Caco-2 (cell line): ENCODE measurements around the gene CARD11. TPM values are rescaled to one million over a fixed set of nuclear protein-coding genes. Genes with fewer than 3 reads are reported as not detected.

Source experiments
- BruUV-seq: library from RNA; stranded (reverse); fragments of 400-500 nt; replicated peaks from 2 replicates; lab custom pipeline; 2021; lab: Mats Ljungman, UMichigan
- CTCF ChIA-PET: fragments of 300-600 bp; sonication (Branson Sonifier 250); formaldehyde crosslinking; loops from one replicate; lab custom pipeline; 2022; ENCODE audit warnings: antibody characterized with exemption; lab: Charles Lee
- POLR2A ChIA-PET: fragments of 300-600 bp; sonication (Branson Sonifier 250); formaldehyde crosslinking; loops from one replicate; lab custom pipeline; 2022; ENCODE audit warnings: antibody characterized with exemption; lab: Charles Lee
- DNase-seq, 2 experiments: peaks; one replicate each; pipeline versions ENCODE4 v3.0.0 to v3.0.0-alpha.2; 2020 to 2022
- H3K27me3 ChIP-seq: replicated peaks from 2 replicates; pipeline ENCODE4 v1.6.0; 2011; ENCODE audit warnings: low read length; ENCODE audit not compliant: control insufficient read depth, insufficient read depth
- H3K36me3 ChIP-seq: 2 replicates; pipeline ENCODE4 v1.5.1; 2011; ENCODE audit warnings: low read length; ENCODE audit not compliant: control insufficient read depth, insufficient read depth
- H3K4me1 ChIP-seq: fragments of 250-450 bp; sonication (Bioruptor Pico); 2 replicates; pipeline ENCODE4 v1.5.1; 2020; ENCODE audit warnings: mild to moderate bottlenecking
- H3K4me3 ChIP-seq: 2 replicates; pipeline ENCODE4 v1.5.1; 2011; ENCODE audit warnings: low read depth, mild to moderate bottlenecking, control low read depth, low read length
- H3K9me3 ChIP-seq: fragments of 250-450 bp; sonication (Bioruptor Pico); 2 replicates; pipeline ENCODE4 v1.5.1; 2020; ENCODE audit warnings: mild to moderate bottlenecking, moderate library complexity
- H3K27ac Mint-ChIP-seq: one replicate; pipeline ENCODE4 v1.8.0; 2022; ENCODE audit warnings: mixed read lengths; ENCODE audit not compliant: unreplicated experiment
- H3K27me3 Mint-ChIP-seq: one replicate; pipeline ENCODE4 v1.8.0; 2022; ENCODE audit warnings: mixed read lengths; ENCODE audit not compliant: insufficient read depth, unreplicated experiment
- H3K36me3 Mint-ChIP-seq: one replicate; pipeline ENCODE4 v1.8.0; 2022; ENCODE audit warnings: mild to moderate bottlenecking, mixed read lengths; ENCODE audit not compliant: insufficient read depth, unreplicated experiment
- H3K4me1 Mint-ChIP-seq: one replicate; pipeline ENCODE4 v1.8.0; 2022; ENCODE audit warnings: low read depth, mixed read lengths; ENCODE audit not compliant: unreplicated experiment
- H3K4me3 Mint-ChIP-seq: one replicate; pipeline ENCODE4 v1.8.0; 2022; ENCODE audit warnings: mild to moderate bottlenecking, moderate library complexity, mixed read lengths; ENCODE audit not compliant: unreplicated experiment
- H3K9me3 Mint-ChIP-seq: one replicate; pipeline ENCODE4 v1.8.0; 2022; ENCODE audit warnings: mixed read lengths; ENCODE audit not compliant: unreplicated experiment
- intact Hi-C: fragments of 100-400 bp; cut with micrococcal nuclease; formaldehyde crosslinking; loops from one replicate; pipeline ENCODE4 v1.10.0; 2022; ENCODE audit not compliant: unreplicated experiment
- total RNA-seq: library from RNA; stranded (reverse); gene quantifications from 2 replicates; pipeline ENCODE4 v1.2.3, GENCODE V29; 2022
- TF ChIP-seq, protein P1 (sequence below), 2 experiments: fragments of 200-600 bp in 1 of 2; IDR thresholded peaks; 1 replicate in 1 of 2; 2 replicates in 1 of 2; pipeline versions ENCODE4 v1.5.1 to v1.8.0; 2011 to 2022; ENCODE audit warnings: antibody characterized with exemption in 1 of 2, control low read depth in 1 of 2, inconsistent platforms in 1 of 2, low read depth in 1 of 2, low read length in 1 of 2, mild to moderate bottlenecking in 1 of 2, moderate library complexity in 1 of 2; ENCODE audit not compliant: insufficient read depth in 1 of 2, severe bottlenecking in 1 of 2, unreplicated experiment in 1 of 2

The CARD11 gene
- total RNA-seq, 1 experiment from 2014 or later = 5.4 TPM

DNA sequence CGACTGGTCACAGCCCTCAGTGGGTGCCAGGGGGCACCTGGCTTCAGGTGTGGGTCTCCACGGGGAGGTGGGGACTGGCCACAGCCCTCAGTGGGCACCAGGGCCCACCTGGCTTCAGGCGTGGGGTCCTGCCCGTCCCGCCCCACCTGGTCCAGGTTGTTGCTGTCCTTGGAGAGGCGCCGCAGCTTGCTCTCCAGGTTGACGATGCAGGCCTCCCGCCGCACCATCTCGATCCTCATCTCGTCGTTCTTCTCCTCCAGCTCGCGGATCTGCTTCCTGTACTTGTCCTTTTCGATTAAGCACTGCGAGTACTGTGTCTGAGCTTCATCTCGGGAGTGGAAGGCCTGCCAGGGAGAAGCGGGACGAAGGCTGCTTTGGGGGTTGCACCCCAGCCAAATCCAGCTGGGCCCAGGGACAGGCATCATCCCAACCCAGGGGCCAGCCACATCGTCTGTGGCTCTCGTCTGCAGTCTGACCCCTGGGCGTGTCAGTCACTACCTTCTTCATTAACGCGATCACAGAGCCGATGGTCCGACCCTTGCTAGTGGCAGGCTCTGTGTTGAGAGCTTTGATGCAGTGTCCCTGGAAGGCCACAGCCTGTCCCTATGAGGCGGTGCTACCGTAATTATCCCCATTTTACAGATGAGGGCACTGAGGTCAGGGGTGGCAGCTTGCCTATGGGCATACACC is 106.6 kb downstream of the CARD11 start:
- Mint-ChIP-seq H3K4me1 (no peaks in the 10 kb centered on the region), H3K27ac (no peak overlapping the region), H3K27me3 (peaks cover 22% of the 10 kb centered on the region), H3K36me3 (no peaks in the 10 kb centered on the region), H3K4me3 (no peak overlapping the region), H3K9me3 (no peaks in the 10 kb centered on the region)
- TF ChIP-seq, protein P1, sequence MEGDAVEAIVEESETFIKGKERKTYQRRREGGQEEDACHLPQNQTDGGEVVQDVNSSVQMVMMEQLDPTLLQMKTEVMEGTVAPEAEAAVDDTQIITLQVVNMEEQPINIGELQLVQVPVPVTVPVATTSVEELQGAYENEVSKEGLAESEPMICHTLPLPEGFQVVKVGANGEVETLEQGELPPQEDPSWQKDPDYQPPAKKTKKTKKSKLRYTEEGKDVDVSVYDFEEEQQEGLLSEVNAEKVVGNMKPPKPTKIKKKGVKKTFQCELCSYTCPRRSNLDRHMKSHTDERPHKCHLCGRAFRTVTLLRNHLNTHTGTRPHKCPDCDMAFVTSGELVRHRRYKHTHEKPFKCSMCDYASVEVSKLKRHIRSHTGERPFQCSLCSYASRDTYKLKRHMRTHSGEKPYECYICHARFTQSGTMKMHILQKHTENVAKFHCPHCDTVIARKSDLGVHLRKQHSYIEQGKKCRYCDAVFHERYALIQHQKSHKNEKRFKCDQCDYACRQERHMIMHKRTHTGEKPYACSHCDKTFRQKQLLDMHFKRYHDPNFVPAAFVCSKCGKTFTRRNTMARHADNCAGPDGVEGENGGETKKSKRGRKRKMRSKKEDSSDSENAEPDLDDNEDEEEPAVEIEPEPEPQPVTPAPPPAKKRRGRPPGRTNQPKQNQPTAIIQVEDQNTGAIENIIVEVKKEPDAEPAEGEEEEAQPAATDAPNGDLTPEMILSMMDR (IDR thresholded peaks at IDR 0.05; ENCODE audit: insufficient read depth in 1 of 2, low read depth in 1 of 2, low read length in 1 of 2, severe bottlenecking in 1 of 2, unreplicated experiment in 1 of 2) = no peak
- Histone ChIP-seq H3K36me3 (no peaks in the 10 kb centered on the region), H3K4me3 (no peak overlapping the region), H3K4me1 (no peaks in the 10 kb centered on the region), H3K9me3 (no peaks in the 10 kb centered on the region), H3K27me3 (peaks cover 2% of the 10 kb centered on the region)
- CTCF ChIA-PET = no interaction called here
- DNase-seq = no peak
- no TSS peak for BruUV-seq
- intact Hi-C loops = no loop called here
- POLR2A ChIA-PET = no interaction called here

DNA sequence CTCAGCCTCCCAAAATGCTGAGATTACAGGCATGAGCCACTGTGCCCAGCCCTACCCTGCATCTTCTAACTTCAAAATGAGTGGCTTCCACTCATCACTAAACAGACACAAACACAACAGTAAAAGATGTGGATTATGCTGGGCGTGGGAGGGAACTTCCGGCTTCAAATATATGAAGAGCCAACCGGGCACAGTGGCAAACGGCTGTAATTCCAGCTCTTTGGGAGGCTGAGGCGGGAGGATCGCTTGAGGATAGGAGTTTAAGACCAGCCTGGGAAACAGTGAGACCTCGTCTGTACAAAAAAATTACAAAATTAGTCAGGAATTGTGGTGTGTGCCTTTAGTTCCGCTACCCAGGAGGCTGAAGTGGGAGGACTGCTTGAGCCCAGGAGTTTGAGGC is 107.4 kb downstream of the CARD11 start:
- POLR2A ChIA-PET = no interaction called here
- H3K36me3 Mint-ChIP-seq = no peaks in the 10 kb centered on the region
- H3K27ac Mint-ChIP-seq = no peak overlapping the region

DNA sequence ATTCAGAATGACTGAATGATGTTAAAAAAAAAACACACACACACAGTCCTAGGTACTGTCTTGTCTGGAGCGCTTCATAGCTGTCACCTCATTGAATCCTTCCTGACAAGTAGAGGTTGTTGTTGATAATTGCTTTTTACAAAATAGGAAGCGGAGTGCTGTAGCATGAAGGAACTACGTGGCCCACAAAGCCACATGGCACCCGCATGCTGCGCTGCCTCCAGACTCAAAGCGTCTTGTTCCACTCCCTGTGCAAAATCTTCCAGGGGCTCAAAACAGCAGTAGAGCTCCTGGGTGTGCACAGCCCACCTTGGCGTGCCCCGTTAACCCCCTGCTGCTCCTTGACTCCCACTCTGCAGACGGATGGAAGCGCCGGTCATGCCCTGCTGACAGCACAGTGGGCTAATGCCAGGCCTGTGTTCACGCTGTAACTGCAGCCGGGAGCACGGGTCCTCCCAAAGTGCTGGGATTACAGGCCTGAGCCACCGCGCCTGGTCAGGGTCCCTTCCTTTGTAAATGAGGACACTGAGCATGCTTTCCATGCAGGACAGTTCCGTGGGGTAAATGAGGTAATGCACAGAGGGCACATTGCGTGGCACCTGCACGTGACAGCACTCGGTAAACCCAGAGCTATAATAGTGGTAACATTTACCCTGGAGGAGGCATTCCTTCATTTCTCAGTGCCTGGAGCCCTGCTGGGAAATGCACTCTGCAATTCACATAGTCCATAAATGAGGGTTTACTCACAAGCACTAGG is 108.5 kb downstream of the CARD11 start:
- H3K4me1 Mint-ChIP-seq = no peaks in the 10 kb centered on the region
- no peaks in the 10 kb centered on the region for H3K36me3 ChIP-seq
- H3K36me3 Mint-ChIP-seq = no peaks in the 10 kb centered on the region
- POLR2A ChIA-PET = no interaction called here
- CTCF ChIA-PET = no interaction called here
- peaks cover 15% of the 10 kb centered on the region for H3K27me3 Mint-ChIP-seq
- H3K27ac Mint-ChIP-seq = no peak overlapping the region
- TF ChIP-seq, protein P1 (IDR thresholded peaks at IDR 0.05; ENCODE audit: insufficient read depth in 1 of 2, low read depth in 1 of 2, low read length in 1 of 2, severe bottlenecking in 1 of 2, unreplicated experiment in 1 of 2) = no peak
- H3K4me3 Mint-ChIP-seq = no peak overlapping the region
- no peaks in the 10 kb centered on the region for H3K4me1 ChIP-seq
- H3K9me3 Mint-ChIP-seq = no peaks in the 10 kb centered on the region
- H3K9me3 ChIP-seq = no peaks in the 10 kb centered on the region
- no peak overlapping the region for H3K4me3 ChIP-seq
- no peak for DNase-seq
- intact Hi-C loops = no loop called here
- no TSS peak for BruUV-seq
- no peaks in the 10 kb centered on the region; the same call in 1 of the 2 replicates for H3K27me3 ChIP-seq

More for the DNA sequence above, 107.4 kb downstream of the CARD11 start:
- Mint-ChIP-seq H3K27me3 (peaks cover 22% of the 10 kb centered on the region), H3K9me3 (no peaks in the 10 kb centered on the region), H3K4me1 (no peaks in the 10 kb centered on the region), H3K4me3 (no peak overlapping the region)
- H3K9me3 ChIP-seq = no peaks in the 10 kb centered on the region
- TF ChIP-seq, protein P1 (IDR thresholded peaks at IDR 0.05; ENCODE audit: insufficient read depth in 1 of 2, low read depth in 1 of 2, low read length in 1 of 2, severe bottlenecking in 1 of 2, unreplicated experiment in 1 of 2) = no peak
- intact Hi-C loops = no loop called here
- H3K36me3 ChIP-seq = no peaks in the 10 kb centered on the region
- H3K27me3 ChIP-seq = no peaks in the 10 kb centered on the region; the same call in 1 of the 2 replicates
- BruUV-seq = no TSS peak
- DNase-seq = no peak
- CTCF ChIA-PET = no interaction called here
- no peaks in the 10 kb centered on the region for H3K4me1 ChIP-seq
- H3K4me3 ChIP-seq = no peak overlapping the region
